ENCODE measurements around the gene LRCH4.

Gene LRCH4

GRCh38 chr7:100570954-100571828 is 14.7 kb downstream of the LRCH4 start:
- TF ChIP-seq TEAD4 (IDR thresholded peaks at IDR 0.05) (peak; percentile 19; the same call in 1 of the 2 replicates), ZBTB7A (IDR thresholded peaks at IDR 0.05; ENCODE audit: low read depth) (0 out of 2 replicates have a peak, but pooled peaks have one; percentile 1), CREB1 (IDR thresholded peaks at IDR 0.05; ENCODE audit: low read depth) (no peak)

GRCh38 chr7:100568896-100569844 is 16.8 kb downstream of the LRCH4 start:
- TF ChIP-seq TEAD4 (IDR thresholded peaks at IDR 0.05) (no peak), USF1 (IDR thresholded peaks at IDR 0.05) (0 out of 2 replicates have a peak, but pooled peaks have one; percentile 6)

GRCh38 chr7:100568176-100568895 is 17.6 kb downstream of the LRCH4 start:
- TF ChIP-seq CEBPB (IDR thresholded peaks at IDR 0.05) = no peak
- TF ChIP-seq TEAD4 (IDR thresholded peaks at IDR 0.05) = no peak
- no peak for TF ChIP-seq EGR1 (IDR thresholded peaks at IDR 0.05)
- no peak for TF ChIP-seq REST (IDR thresholded peaks at IDR 0.05; ENCODE audit: low read depth)

- no peak for TF ChIP-seq YY1 (IDR thresholded peaks at IDR 0.05; ENCODE audit: low read depth)
- TF ChIP-seq EP300 (IDR thresholded peaks at IDR 0.05; ENCODE audit: borderline replicate concordance) = no peak
- no peak for TF ChIP-seq TCF12 (IDR thresholded peaks at IDR 0.05; ENCODE audit: low read depth)
- TF ChIP-seq TEAD4 (IDR thresholded peaks at IDR 0.05) = no peak
- no peak for TF ChIP-seq FOXM1 (IDR thresholded peaks at IDR 0.05; ENCODE audit: borderline replicate concordance, low read depth)
- no peak for TF ChIP-seq TAF1 (IDR thresholded peaks at IDR 0.05; ENCODE audit: low read depth)
- TF ChIP-seq EGR1 (IDR thresholded peaks at IDR 0.05) = no peak
- TF ChIP-seq NFIC (IDR thresholded peaks at IDR 0.05) = no peak
- TF ChIP-seq CREB1 (IDR thresholded peaks at IDR 0.05; ENCODE audit: low read depth) = no peak
- no peak for TF ChIP-seq USF1 (IDR thresholded peaks at IDR 0.05)
- no peak for TF ChIP-seq MAX (IDR thresholded peaks at IDR 0.05)
- TF ChIP-seq CEBPB (IDR thresholded peaks at IDR 0.05) = no peak
- no peak for TF ChIP-seq RAD21 (IDR thresholded peaks at IDR 0.05; ENCODE audit: low read depth)
- no peak for TF ChIP-seq ZBTB7A (IDR thresholded peaks at IDR 0.05; ENCODE audit: low read depth)
- TF ChIP-seq REST (IDR thresholded peaks at IDR 0.05; ENCODE audit: low read depth) = no peak
Measured at GRCh38 chr7:100567751-100568175, 18.2 kb downstream of the LRCH4 start.

- TF ChIP-seq RAD21 (IDR thresholded peaks at IDR 0.05; ENCODE audit: low read depth) = no peak
- TF ChIP-seq EP300 (IDR thresholded peaks at IDR 0.05; ENCODE audit: borderline replicate concordance) = no peak
- no peak for TF ChIP-seq MAX (IDR thresholded peaks at IDR 0.05)
- no peak for TF ChIP-seq CREB1 (IDR thresholded peaks at IDR 0.05; ENCODE audit: low read depth)
- no peak for TF ChIP-seq YY1 (IDR thresholded peaks at IDR 0.05; ENCODE audit: low read depth)
- TF ChIP-seq ZBTB7A (IDR thresholded peaks at IDR 0.05; ENCODE audit: low read depth) = no peak
- no peak for TF ChIP-seq USF1 (IDR thresholded peaks at IDR 0.05)
- TF ChIP-seq TCF12 (IDR thresholded peaks at IDR 0.05; ENCODE audit: low read depth) = no peak
- no peak for TF ChIP-seq TEAD4 (IDR thresholded peaks at IDR 0.05)
- no peak for TF ChIP-seq EGR1 (IDR thresholded peaks at IDR 0.05)
- TF ChIP-seq NFIC (IDR thresholded peaks at IDR 0.05) = no peak
- TF ChIP-seq REST (IDR thresholded peaks at IDR 0.05; ENCODE audit: low read depth) = no peak
- no peak for TF ChIP-seq TAF1 (IDR thresholded peaks at IDR 0.05; ENCODE audit: low read depth)
- TF ChIP-seq FOXM1 (IDR thresholded peaks at IDR 0.05; ENCODE audit: borderline replicate concordance, low read depth) = no peak
- TF ChIP-seq CEBPB (IDR thresholded peaks at IDR 0.05) = no peak
Measured at GRCh38 chr7:100567031-100567730, 18.7 kb downstream of the LRCH4 start.
